ENCODE measurements around the gene CATSPERB. TPM values are rescaled to one million over a fixed set of nuclear protein-coding genes. Genes with fewer than 3 reads are reported as not detected.

CATSPERB gene, protein sequence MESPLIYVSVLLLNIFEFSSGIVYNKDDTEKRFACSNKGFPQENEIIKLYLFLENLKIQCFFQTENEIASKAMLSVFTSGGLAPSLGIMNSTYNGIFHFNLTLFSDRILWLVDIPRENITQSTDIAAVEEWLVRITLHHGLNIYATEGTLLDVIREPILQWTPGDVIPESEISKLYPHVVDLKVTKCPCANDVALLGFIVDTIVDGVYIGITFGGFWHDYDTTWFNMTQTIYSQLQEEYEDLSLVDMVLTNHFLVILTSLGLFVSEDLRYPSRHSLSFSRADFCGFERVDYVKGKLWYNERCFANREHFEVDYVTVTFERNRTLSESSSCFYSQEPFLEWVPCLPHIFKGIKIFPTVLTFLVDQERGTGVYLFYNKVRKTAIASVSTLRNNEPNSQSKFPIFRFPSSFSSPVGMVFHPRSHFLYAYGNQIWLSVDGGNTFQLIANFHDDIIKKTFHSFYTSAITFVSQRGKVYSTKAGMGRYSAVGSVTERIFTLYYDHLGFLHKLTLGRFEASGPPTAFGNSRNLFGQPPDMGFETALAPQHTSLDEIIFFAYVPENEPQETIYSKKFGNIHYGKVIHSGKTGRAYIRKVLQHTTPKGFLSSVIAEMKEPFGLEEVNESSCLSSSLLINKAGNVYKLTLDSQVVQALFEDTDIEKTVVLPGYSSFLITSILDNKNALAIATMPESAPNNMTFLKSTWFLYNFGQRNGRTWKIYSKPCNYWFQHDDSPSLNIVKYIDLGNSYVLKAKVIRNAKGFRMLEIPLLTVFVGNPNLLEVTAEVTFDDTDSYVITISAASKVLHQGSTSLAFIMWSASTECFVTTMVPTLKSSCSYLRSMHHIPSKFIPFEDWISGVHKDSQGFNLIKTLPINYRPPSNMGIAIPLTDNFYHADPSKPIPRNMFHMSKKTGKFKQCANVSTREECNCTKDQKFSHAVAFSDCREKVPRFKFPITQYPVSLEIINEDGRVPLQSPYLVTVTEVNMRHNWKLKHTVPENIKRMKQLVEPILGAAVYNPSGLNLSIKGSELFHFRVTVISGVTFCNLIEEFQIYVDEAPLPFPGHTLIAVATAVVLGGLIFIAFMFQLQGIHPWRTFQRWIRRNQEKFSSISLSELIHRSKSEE
- 1 to 10 TPM in 3 of 4 donors, not detected in 1; 1.2 to 5.1 (median 3.8) TPM for total RNA-seq

DNA sequence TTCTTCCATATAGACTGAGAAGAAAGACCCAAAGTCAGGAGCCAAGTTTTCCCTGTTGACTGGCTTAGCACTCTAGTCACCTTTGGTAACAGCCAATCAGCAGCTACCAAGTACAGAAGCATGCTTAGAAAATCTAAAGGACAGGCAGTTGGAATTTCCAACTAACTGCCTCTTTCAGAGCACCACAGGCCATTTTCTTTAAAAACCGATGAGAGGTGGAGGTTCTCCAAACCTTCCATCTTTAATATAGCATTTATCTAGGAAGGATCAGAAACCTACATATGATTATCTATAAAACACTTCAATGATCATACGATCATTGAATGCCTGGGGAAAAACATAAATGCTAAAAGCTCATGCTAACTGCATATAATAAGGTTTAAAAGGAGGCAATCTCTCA is at the start of gene CATSPERB:
CATSPERB (minus strand) TSS at position 101 of the 400 bp plus-strand sequence. CDS start 2,607 bp downstream, outside the sequence.
- TF ChIP-seq, protein P1, sequence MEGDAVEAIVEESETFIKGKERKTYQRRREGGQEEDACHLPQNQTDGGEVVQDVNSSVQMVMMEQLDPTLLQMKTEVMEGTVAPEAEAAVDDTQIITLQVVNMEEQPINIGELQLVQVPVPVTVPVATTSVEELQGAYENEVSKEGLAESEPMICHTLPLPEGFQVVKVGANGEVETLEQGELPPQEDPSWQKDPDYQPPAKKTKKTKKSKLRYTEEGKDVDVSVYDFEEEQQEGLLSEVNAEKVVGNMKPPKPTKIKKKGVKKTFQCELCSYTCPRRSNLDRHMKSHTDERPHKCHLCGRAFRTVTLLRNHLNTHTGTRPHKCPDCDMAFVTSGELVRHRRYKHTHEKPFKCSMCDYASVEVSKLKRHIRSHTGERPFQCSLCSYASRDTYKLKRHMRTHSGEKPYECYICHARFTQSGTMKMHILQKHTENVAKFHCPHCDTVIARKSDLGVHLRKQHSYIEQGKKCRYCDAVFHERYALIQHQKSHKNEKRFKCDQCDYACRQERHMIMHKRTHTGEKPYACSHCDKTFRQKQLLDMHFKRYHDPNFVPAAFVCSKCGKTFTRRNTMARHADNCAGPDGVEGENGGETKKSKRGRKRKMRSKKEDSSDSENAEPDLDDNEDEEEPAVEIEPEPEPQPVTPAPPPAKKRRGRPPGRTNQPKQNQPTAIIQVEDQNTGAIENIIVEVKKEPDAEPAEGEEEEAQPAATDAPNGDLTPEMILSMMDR (IDR thresholded peaks at IDR 0.05) = no peak
- no peak for TF ChIP-seq EP300 (IDR thresholded peaks at IDR 0.05; ENCODE audit: low read depth)
- no peak for TF ChIP-seq POLR2AphosphoS5 (IDR thresholded peaks at IDR 0.05)
- no peak for TF ChIP-seq POLR2A (IDR thresholded peaks at IDR 0.05)
- in situ Hi-C loops (cut with MboI; ENCODE audit: low pct_ligation_motif_present in 1 of 4, low pct_unique_long_range_greater_than_20kb in 1 of 4, low sequenced_read_pairs in 3 of 4) (no loop called here), intact Hi-C loops (cut with DNase I; ENCODE audit: low total_unique reads) (no loop called here)
- Histone ChIP-seq H3K4me1 (no peaks in the 10 kb centered on the region), H3K9me3 (no peaks in the 10 kb centered on the region), H3K36me3 (no peaks in the 10 kb centered on the region), H3K27ac (no peak within 1 kb of the TSS), H3K4me3 (no peak within 1 kb of the TSS), H3K27me3 (no peaks in the 10 kb centered on the region)
- WGBS, 2 donors (ENCODE audit: low coverage in 1 of 2) = 94 to 95% methylated on average over 2 of the region's 2 CpGs
- no peak for DNase-seq

DNA sequence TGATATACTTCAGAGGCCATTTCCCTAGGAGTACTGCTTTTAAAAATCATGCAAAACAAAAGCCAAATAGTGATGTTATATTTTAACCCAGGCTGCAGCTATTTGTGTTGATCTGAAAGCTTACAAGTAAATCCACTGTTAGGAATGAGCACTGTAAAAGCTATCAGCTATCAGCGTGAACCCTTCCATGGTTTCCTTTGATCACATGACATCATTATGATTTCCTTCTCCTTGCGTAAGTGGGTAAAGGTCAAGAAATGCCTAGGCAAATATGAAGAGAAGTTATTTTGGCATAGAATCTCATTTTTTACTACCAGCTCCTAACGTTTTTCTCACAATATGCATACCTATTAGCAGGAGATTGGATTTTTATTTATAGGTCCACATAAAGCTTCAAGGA is 48.6 kb upstream of the CATSPERB start:
- H3K36me3 ChIP-seq = peaks cover 0 to 17% (median 0%) of the 10 kb centered on the region in 4 donors
- H3K27ac ChIP-seq = peak overlapping the region; percentile 36 to 68 (median 54)
- no peaks in the 10 kb centered on the region for H3K27me3 ChIP-seq
- no peaks in the 10 kb centered on the region for H3K9me3 ChIP-seq
- 33 to 36% methylated on average over 3 of the region's 3 CpGs for WGBS, 2 donors (ENCODE audit: low coverage in 1 of 2)
- H3K4me1 ChIP-seq = peaks cover 0 to 14% (median 7%) of the 10 kb centered on the region in 4 donors
- H3K4me3 ChIP-seq = no peak overlapping the region
- DNase-seq = no peak
- in situ Hi-C loops (cut with MboI; ENCODE audit: low pct_ligation_motif_present in 1 of 4, low pct_unique_long_range_greater_than_20kb in 1 of 4, low sequenced_read_pairs in 3 of 4) = no loop called here
- TF ChIP-seq POLR2AphosphoS5 (IDR thresholded peaks at IDR 0.05) = peak in 1 of 3 donors; percentile 33
- TF ChIP-seq, protein P1 (IDR thresholded peaks at IDR 0.05) = no peak
- intact Hi-C loops (cut with DNase I; ENCODE audit: low total_unique reads) = no loop called here

DNA sequence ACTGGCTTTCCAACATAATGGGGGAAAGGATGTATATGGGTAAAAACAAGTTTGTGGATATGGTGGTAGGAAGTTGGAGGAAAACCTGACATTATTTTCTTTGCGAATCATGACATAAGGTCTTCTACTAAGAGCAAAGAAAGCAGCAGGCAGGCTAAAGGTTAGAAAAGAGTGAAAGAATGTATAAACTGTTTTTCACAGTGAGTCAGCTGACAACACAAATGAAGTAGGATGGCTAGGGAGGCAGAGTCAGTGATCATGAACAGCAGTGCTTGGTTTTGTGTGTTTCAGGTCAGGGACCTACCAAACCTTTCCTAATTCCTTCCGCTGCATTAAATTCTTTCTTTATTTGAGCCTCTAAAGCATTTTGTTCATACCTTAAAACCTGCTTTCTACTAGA is 46.3 kb upstream of the CATSPERB start:
- in situ Hi-C loops (cut with MboI; ENCODE audit: low pct_ligation_motif_present in 1 of 4, low pct_unique_long_range_greater_than_20kb in 1 of 4, low sequenced_read_pairs in 3 of 4) = no loop called here
- intact Hi-C loops (cut with DNase I; ENCODE audit: low total_unique reads) = no loop called here
- Histone ChIP-seq H3K4me1 (peaks cover 0 to 21% (median 7%) of the 10 kb centered on the region in 4 donors), H3K27me3 (no peaks in the 10 kb centered on the region), H3K4me3 (no peak overlapping the region), H3K27ac (no peak overlapping the region), H3K9me3 (no peaks in the 10 kb centered on the region), H3K36me3 (peaks cover 0 to 10% (median 0%) of the 10 kb centered on the region in 4 donors)
- TF ChIP-seq EP300 (IDR thresholded peaks at IDR 0.05; ENCODE audit: low read depth) (no peak), POLR2A (IDR thresholded peaks at IDR 0.05) (no peak), POLR2AphosphoS5 (IDR thresholded peaks at IDR 0.05) (no peak)
- TF ChIP-seq, protein P1 (IDR thresholded peaks at IDR 0.05) = no peak
- no peak for DNase-seq
- 97 to 100% methylated on average over 2 of the region's 2 CpGs for WGBS, 2 donors (ENCODE audit: low coverage in 1 of 2)

All from transverse colon (tissue), 4 donors.